WTC11 (cell line): ENCODE results near the gene C1QL2. TPM values are rescaled to one million over a fixed set of nuclear protein-coding genes. Genes with fewer than 3 reads are reported as not detected.

Experiments
- ATAC-seq: fragments of 200-7000 bp; cut with Tn5 transposase; 2 replicates; pipeline ENCODE4 v1.10.0; 2021; ENCODE audit warnings: mild to moderate bottlenecking, moderate library complexity
- CTCF ChIA-PET: fragments of 300-600 bp; sonication (Branson Sonifier 250); formaldehyde crosslinking; loops from one replicate; lab custom pipeline; 2021; ENCODE audit warnings: antibody characterized with exemption; lab: Charles Lee
- POLR2A ChIA-PET: fragments of 350-600 bp; sonication (Branson Sonifier 250); formaldehyde crosslinking; loops from one replicate; lab custom pipeline; 2021; ENCODE audit warnings: antibody characterized with exemption; lab: Charles Lee
- DNase-seq: peaks from one replicate; pipeline ENCODE4 v3.0.0; 2021; ENCODE audit warnings: low spot score
- H3K27ac Mint-ChIP-seq: 2 replicates; pipeline ENCODE4 v1.8.0; 2021; ENCODE audit warnings: mixed read lengths
- H3K27me3 Mint-ChIP-seq: 2 replicates; pipeline ENCODE4 v1.8.0; 2021; ENCODE audit warnings: low read depth, mild to moderate bottlenecking, moderate library complexity, mixed read lengths
- H3K36me3 Mint-ChIP-seq: 2 replicates; pipeline ENCODE4 v1.8.0; 2021; ENCODE audit warnings: mixed read lengths
- H3K4me1 Mint-ChIP-seq: 2 replicates; pipeline ENCODE4 v1.8.0; 2022; ENCODE audit warnings: mixed read lengths
- H3K4me3 Mint-ChIP-seq: 2 replicates; pipeline ENCODE4 v1.8.0; 2021; ENCODE audit warnings: mild to moderate bottlenecking, moderate library complexity, mixed read lengths
- H3K9me3 Mint-ChIP-seq: 2 replicates; pipeline ENCODE4 v1.8.0; 2021; ENCODE audit warnings: mixed read lengths
- AR ChIP-seq: fragments of 250-450 bp; sonication (Bioruptor Pico); IDR thresholded peaks from 2 replicates; pipeline ENCODE4 v1.9.0; 2021; ENCODE audit warnings: mild to moderate bottlenecking
- CTCF ChIP-seq: fragments of 200-600 bp; IDR thresholded peaks from 2 replicates; pipeline ENCODE4 v1.8.0; 2022; ENCODE audit warnings: antibody characterized with exemption
- E2F5 ChIP-seq: sonication (generic); formaldehyde crosslinking; IDR thresholded peaks from 2 replicates; pipeline ENCODE4 v1.8.1; 2022; ENCODE audit warnings: mild to moderate bottlenecking, moderate library complexity, missing genetic modification reagents
- ELF4 ChIP-seq: sonication (generic); formaldehyde crosslinking; IDR thresholded peaks from 2 replicates; pipeline ENCODE4 v1.8.1; 2022; ENCODE audit warnings: low read depth, mild to moderate bottlenecking, moderate library complexity, missing genetic modification reagents
- EMX1 ChIP-seq: fragments of 250-450 bp; sonication (Bioruptor Pico); IDR thresholded peaks from 2 replicates; pipeline ENCODE4 v1.8.0; 2021; ENCODE audit warnings: mild to moderate bottlenecking
- GTF2I ChIP-seq: fragments of 250-450 bp; sonication (Bioruptor Pico); conservative IDR thresholded peaks from 2 replicates; pipeline ENCODE4 v1.4.0; 2021; ENCODE audit warnings: mild to moderate bottlenecking
- KAT7 ChIP-seq: sonication (generic); formaldehyde crosslinking; IDR thresholded peaks from 2 replicates; pipeline ENCODE4 v1.8.1; 2023; ENCODE audit warnings: missing genetic modification reagents, mild to moderate bottlenecking, borderline replicate concordance
- NFE2L1 ChIP-seq: sonication (generic); formaldehyde crosslinking; IDR thresholded peaks from 2 replicates; pipeline ENCODE4 v1.8.1; 2023; ENCODE audit warnings: missing genetic modification reagents
- NR3C1 ChIP-seq: sonication (generic); formaldehyde crosslinking; conservative IDR thresholded peaks from 2 replicates; pipeline ENCODE4 v1.8.1; 2023; ENCODE audit warnings: low read depth, mild to moderate bottlenecking, missing genetic modification reagents
- RELA ChIP-seq: sonication (generic); formaldehyde crosslinking; IDR thresholded peaks from 2 replicates; pipeline ENCODE4 v1.8.1; 2022; ENCODE audit warnings: missing genetic modification reagents, mild to moderate bottlenecking, borderline replicate concordance
- SOX15 ChIP-seq: fragments of 250-450 bp; sonication (Bioruptor Pico); IDR thresholded peaks from 2 replicates; pipeline ENCODE4 v1.9.0; 2021; ENCODE audit warnings: mild to moderate bottlenecking
- TEAD1 ChIP-seq: sonication (generic); formaldehyde crosslinking; IDR thresholded peaks from 2 replicates; pipeline ENCODE4 v1.8.0; 2022; ENCODE audit warnings: mild to moderate bottlenecking, missing genetic modification reagents
- ZNF219 ChIP-seq: sonication (generic); formaldehyde crosslinking; IDR thresholded peaks from 2 replicates; pipeline ENCODE4 v1.8.0; 2023; ENCODE audit warnings: missing genetic modification reagents, mild to moderate bottlenecking, borderline replicate concordance
- ZNF317 ChIP-seq: sonication (generic); formaldehyde crosslinking; IDR thresholded peaks from 2 replicates; pipeline ENCODE4 v1.8.1; 2023; ENCODE audit warnings: low read depth, mild to moderate bottlenecking, moderate library complexity, missing genetic modification reagents, borderline replicate concordance
- ZNF396 ChIP-seq: fragments of 250-450 bp; sonication (Bioruptor Pico); IDR thresholded peaks from 2 replicates; pipeline ENCODE4 v1.8.0; 2021; ENCODE audit warnings: mild to moderate bottlenecking, moderate library complexity, borderline replicate concordance
- ZNF425 ChIP-seq: fragments of 250-450 bp; sonication (Bioruptor Pico); conservative IDR thresholded peaks from 2 replicates; pipeline ENCODE4 v1.9.0; 2021; ENCODE audit warnings: mild to moderate bottlenecking
- total RNA-seq: library from RNA; stranded (reverse); gene quantifications from 3 replicates; pipeline ENCODE4 v1.2.3, GENCODE V29; 2021
- TF ChIP-seq, protein P1 (sequence below): sonication (generic); formaldehyde crosslinking; IDR thresholded peaks from 2 replicates; pipeline ENCODE4 v1.8.1; 2023; ENCODE audit warnings: mild to moderate bottlenecking, missing genetic modification reagents
- TF ChIP-seq, protein P2 (sequence below): sonication (generic); formaldehyde crosslinking; conservative IDR thresholded peaks from 2 replicates; pipeline ENCODE4 v1.8.1; 2023; ENCODE audit warnings: mild to moderate bottlenecking, low read depth, missing genetic modification reagents, moderate library complexity
- TF ChIP-seq, protein P3 (sequence below): fragments of 250-450 bp; sonication (Bioruptor Pico); IDR thresholded peaks from 2 replicates; pipeline ENCODE4 v1.9.0; 2021; ENCODE audit warnings: moderate library complexity, mild to moderate bottlenecking, inconsistent platforms, borderline replicate concordance

The C1QL2 gene
- total RNA-seq, 1 experiment from 2014 or later, result 1.0 TPM

DNA sequence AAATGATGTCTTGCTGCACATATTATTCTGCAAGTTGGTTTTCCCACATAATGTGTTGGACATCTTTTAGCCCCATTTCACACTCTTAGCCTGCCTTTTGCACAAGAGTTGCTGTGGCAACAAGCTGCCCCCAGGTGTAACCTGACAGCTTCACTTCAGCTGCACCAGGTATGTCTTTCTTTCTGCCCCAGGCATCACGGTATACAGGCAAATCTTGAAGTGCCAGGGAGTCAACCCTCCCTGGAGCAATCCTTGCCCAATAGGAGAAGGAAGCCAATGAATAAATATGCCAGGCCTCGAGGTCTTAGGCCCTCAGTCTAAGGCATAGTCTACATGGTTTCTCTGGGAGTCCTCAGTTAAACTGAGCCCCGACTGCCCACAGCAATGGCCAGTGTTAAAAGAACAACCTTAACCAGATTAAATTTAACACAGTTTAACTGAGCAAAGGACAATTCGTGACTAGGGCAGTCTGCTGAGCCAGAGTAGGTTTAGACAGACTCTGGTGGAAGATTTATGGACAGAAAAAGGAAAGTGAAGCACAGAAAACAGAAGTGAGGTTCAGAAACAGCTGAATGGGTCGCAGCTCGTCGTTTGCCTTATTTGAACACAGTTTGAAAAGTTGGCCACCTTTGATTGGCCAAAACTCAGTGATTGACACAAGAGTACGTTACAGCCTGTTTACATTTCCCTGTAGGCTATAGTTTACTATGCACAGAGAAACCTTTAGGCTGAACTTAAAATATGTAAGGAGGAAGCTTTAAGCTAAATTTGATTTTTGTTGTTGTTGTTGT lies 32.0 kb upstream of the C1QL2 start:
- H3K27me3 Mint-ChIP-seq, result peaks cover 12% of the 10 kb centered on the region
- no peak overlapping the region for H3K4me3 Mint-ChIP-seq
- TF ChIP-seq CTCF (no peak), NR3C1 (CRISPR knock-in tag) (no peak), GTF2I (CRISPR knock-in tag) (no peak), RELA (no peak), SOX15 (CRISPR knock-in tag) (no peak), TEAD1 (CRISPR knock-in tag) (no peak), AR (no peak), NFE2L1 (no peak), ZNF317 (CRISPR knock-in tag) (no peak), E2F5 (CRISPR knock-in tag) (no peak)
- TF ChIP-seq, protein P1, sequence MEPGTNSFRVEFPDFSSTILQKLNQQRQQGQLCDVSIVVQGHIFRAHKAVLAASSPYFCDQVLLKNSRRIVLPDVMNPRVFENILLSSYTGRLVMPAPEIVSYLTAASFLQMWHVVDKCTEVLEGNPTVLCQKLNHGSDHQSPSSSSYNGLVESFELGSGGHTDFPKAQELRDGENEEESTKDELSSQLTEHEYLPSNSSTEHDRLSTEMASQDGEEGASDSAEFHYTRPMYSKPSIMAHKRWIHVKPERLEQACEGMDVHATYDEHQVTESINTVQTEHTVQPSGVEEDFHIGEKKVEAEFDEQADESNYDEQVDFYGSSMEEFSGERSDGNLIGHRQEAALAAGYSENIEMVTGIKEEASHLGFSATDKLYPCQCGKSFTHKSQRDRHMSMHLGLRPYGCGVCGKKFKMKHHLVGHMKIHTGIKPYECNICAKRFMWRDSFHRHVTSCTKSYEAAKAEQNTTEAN (CRISPR knock-in tag), result no peak
- ATAC-seq, result no peak
- POLR2A ChIA-PET, result no interaction called here
- CTCF ChIA-PET, result interaction anchor here (1.0 to 1.3 kb wide), 2 partner anchors 9 to 86 kb away, joined by 3 to 4 read pairs; no protein-coding TSS in a partner anchor
- peaks cover 22% of the 10 kb centered on the region for H3K4me1 Mint-ChIP-seq
- H3K9me3 Mint-ChIP-seq, result no peaks in the 10 kb centered on the region
- no peak overlapping the region for H3K27ac Mint-ChIP-seq
- no peaks in the 10 kb centered on the region for H3K36me3 Mint-ChIP-seq
- DNase-seq, result no peak

DNA sequence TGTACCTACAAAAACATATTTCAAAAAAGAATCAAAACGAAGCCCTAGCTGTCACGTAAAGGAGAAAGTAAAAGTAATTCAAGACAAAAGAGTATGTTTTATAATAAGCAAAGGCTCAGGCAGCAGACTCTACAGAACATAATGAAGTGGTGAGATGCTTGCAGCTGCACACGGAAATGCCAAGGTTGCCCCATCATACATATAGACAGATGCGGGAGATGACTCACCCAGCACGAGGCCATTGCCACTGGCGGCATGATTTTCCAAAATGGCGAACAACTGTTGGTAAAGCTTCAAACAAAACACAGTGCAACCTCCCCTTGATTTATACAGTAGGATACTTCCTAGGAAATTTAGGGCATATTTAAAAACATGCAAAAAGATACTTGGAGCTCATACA lies 26.0 kb upstream of the C1QL2 start:
- ATAC-seq, result no peak
- TF ChIP-seq KAT7 (CRISPR knock-in tag), result no peak
- no peak for TF ChIP-seq ZNF396
- TF ChIP-seq, protein P2, sequence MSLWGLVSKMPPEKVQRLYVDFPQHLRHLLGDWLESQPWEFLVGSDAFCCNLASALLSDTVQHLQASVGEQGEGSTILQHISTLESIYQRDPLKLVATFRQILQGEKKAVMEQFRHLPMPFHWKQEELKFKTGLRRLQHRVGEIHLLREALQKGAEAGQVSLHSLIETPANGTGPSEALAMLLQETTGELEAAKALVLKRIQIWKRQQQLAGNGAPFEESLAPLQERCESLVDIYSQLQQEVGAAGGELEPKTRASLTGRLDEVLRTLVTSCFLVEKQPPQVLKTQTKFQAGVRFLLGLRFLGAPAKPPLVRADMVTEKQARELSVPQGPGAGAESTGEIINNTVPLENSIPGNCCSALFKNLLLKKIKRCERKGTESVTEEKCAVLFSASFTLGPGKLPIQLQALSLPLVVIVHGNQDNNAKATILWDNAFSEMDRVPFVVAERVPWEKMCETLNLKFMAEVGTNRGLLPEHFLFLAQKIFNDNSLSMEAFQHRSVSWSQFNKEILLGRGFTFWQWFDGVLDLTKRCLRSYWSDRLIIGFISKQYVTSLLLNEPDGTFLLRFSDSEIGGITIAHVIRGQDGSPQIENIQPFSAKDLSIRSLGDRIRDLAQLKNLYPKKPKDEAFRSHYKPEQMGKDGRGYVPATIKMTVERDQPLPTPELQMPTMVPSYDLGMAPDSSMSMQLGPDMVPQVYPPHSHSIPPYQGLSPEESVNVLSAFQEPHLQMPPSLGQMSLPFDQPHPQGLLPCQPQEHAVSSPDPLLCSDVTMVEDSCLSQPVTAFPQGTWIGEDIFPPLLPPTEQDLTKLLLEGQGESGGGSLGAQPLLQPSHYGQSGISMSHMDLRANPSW (CRISPR knock-in tag), result no peak
- TF ChIP-seq, protein P3, sequence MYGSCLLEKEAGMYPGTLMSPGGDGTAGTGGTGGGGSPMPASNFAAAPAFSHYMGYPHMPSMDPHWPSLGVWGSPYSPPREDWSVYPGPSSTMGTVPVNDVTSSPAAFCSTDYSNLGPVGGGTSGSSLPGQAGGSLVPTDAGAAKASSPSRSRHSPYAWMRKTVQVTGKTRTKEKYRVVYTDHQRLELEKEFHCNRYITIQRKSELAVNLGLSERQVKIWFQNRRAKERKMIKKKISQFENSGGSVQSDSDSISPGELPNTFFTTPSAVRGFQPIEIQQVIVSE (CRISPR knock-in tag), result no peak
- TF ChIP-seq ZNF219, result no peak
- TF ChIP-seq ELF4 (CRISPR knock-in tag), result no peak
- TF ChIP-seq EMX1, result no peak
- TF ChIP-seq E2F5 (CRISPR knock-in tag), result no peak
- TF ChIP-seq ZNF425 (CRISPR knock-in tag), result no peak
- no peaks in the 10 kb centered on the region for H3K36me3 Mint-ChIP-seq
- no peak for DNase-seq
- no peaks in the 10 kb centered on the region for H3K27me3 Mint-ChIP-seq
- H3K4me1 Mint-ChIP-seq, result peaks cover 5% of the 10 kb centered on the region; the same call in 1 of the 2 replicates
- no peak overlapping the region for H3K27ac Mint-ChIP-seq
- CTCF ChIA-PET, result interaction anchor here (1.0 kb wide), 1 partner anchor 11 kb away, joined by 3 read pairs; no protein-coding TSS in a partner anchor
- POLR2A ChIA-PET, result no interaction called here
- H3K9me3 Mint-ChIP-seq, result no peaks in the 10 kb centered on the region
- H3K4me3 Mint-ChIP-seq, result no peak overlapping the region
